Panc1 (cell line): Measurements from ENCODE around the gene METTL16.

Experiments
- CTCF ChIP-seq: fragments of 450-650 bp; IDR thresholded peaks from 2 replicates; pipeline ENCODE4 v1.5.1; 2017; ENCODE audit warnings: mild to moderate bottlenecking
- SIN3A ChIP-seq: IDR thresholded peaks from 2 replicates; pipeline ENCODE4 v1.6.1; 2012; ENCODE audit warnings: low read depth, mild to moderate bottlenecking, low read length, moderate library complexity, borderline replicate concordance; ENCODE audit not compliant: insufficient read depth

- TF ChIP-seq CTCF (no peak), SIN3A (no peak)
Measured at GRCh38 chr17:2405247-2405926, 106.3 kb downstream of the METTL16 start.
